GM23248 (cell line): ENCODE measurements around the gene EIF3B.

ENCODE experiments used
- EZH2 ChIP-seq: fragments of 200-600 bp; sonication (generic); IDR thresholded peaks from 2 replicates; pipeline ENCODE4 v1.6.1; 2018; ENCODE audit warnings: antibody characterized with exemption, mild to moderate bottlenecking; ENCODE audit not compliant: insufficient read depth, poor library complexity, severe bottlenecking
- EZH2phosphoT487 ChIP-seq: fragments of 200-600 bp; sonication (generic); IDR thresholded peaks from 2 replicates; pipeline ENCODE4 v1.6.1; 2018; ENCODE audit warnings: antibody characterized with exemption, moderate library complexity, mild to moderate bottlenecking, low read depth; ENCODE audit not compliant: insufficient read depth

DNA sequence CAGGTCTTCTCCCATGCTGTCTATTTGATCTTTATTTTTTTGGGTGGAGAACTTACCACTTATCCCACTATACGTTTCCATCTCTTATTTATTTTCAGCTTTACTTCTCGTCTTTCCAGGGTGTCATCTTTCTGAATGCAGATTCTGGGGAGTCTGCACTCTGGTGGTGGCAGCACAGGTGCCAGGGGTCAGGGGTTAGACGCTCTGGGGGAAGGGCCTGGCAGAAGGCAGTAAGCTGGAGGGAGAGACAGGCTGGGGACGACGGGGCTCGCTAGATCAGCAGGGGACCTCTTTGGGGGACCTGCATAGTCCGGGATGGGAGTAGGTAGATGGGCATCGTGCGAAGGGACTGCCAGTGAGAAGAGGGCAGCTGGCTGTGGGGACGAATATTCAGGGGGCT lies 71.1 kb downstream of the EIF3B start:
- TF ChIP-seq EZH2 = no peak
- no peak for TF ChIP-seq EZH2phosphoT487
